MM.1S (cell line): ENCODE data around the gene IFT122.

Experiments
- EZH2 ChIP-seq: fragments of 300-600 bp; sonication (generic); optimal IDR thresholded peaks from 2 replicates; pipeline ENCODE3; 2017; ENCODE audit warnings: low read depth, mild to moderate bottlenecking, antibody characterized with exemption, low read length, mixed read lengths
- TF ChIP-seq, protein P1 (sequence below): fragments of 300-600 bp; sonication (generic); IDR thresholded peaks from 2 replicates; pipeline ENCODE4 v1.5.1; 2016; ENCODE audit warnings: antibody characterized with exemption, low read length, mixed read lengths

DNA sequence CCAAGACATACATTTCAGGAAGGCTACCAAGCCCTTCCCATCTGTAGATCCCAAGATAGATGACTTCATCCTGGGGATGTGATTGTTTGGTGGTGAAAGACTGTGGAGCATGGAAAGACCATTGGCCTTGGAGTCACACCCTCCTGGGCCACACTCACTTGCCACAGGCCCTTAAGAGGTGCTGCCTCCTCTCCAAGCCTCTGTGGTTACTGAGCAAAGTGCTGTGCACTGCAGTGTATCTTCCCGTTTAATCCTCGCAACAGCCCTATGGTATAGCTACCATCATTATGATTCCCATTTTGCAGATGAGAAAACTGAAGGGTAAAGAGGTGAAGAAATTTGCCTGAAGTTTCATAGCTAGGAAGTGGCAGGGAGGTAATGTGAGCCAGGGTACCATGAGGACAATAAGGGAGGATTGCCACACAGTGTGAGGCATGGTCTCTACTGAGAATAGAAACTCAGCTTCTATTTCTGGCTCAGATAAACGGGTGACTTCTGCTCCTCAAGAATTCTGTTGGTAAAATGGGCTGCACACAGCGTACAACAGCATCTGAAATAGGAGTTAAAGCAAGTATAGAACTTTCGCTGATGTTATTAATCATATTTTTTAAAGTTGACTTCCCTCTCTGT lies 64.6 kb downstream of the IFT122 start:
- TF ChIP-seq, protein P1, sequence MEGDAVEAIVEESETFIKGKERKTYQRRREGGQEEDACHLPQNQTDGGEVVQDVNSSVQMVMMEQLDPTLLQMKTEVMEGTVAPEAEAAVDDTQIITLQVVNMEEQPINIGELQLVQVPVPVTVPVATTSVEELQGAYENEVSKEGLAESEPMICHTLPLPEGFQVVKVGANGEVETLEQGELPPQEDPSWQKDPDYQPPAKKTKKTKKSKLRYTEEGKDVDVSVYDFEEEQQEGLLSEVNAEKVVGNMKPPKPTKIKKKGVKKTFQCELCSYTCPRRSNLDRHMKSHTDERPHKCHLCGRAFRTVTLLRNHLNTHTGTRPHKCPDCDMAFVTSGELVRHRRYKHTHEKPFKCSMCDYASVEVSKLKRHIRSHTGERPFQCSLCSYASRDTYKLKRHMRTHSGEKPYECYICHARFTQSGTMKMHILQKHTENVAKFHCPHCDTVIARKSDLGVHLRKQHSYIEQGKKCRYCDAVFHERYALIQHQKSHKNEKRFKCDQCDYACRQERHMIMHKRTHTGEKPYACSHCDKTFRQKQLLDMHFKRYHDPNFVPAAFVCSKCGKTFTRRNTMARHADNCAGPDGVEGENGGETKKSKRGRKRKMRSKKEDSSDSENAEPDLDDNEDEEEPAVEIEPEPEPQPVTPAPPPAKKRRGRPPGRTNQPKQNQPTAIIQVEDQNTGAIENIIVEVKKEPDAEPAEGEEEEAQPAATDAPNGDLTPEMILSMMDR, result no peak
- no peak for TF ChIP-seq EZH2
